Measurements from ENCODE around the gene EDC4. TPM values are rescaled to one million over a fixed set of nuclear protein-coding genes. Genes with fewer than 3 reads are reported as not detected.

EDC4 gene
- total RNA-seq, 1 donor from 2014 or later = 125 TPM

DNA sequence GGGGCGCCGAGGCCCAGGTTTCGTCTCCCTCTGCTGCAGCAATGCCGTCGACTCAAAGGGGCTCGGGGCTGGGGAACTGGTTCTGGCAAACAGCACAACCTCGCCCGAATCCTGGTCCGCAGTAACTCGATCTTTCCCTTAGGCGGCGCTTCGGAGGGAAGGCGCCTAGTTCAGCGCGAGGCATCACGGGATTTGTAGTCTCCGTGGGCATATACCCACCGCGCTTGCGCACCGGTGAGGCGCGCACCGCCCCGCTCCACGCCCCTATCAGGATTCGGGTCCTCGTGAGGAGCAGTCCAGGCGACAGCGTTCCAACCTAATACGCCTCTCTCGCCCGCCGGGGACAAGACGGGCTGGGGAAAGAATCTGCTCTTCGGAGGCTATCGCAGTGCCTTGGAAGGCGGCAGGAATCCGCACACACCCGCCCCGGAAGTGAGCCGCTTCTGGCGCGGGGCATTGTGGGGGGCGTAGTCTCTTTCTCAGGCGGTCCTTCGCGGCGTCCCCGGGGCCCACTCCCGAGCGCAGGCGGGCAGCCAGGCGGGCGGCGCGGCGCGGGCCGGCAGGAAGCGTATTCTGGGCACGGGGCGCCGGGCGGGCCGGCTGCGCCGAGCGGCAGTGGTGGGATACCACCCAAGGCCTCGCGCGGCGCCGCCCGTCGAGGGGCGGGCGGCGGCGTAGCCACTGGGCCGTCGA, 30.9 kb upstream of the EDC4 start, which contains the start of gene THAP11:
Gene THAP11 (plus strand): TSS at position 505 of the 693 bp plus-strand sequence. CDS start 235 bp downstream, outside the sequence.
- peak; percentile 67 to 97 for DNase-seq (ENCODE audit: low spot score in 2 of 2)
- no peaks in the 10 kb centered on the region for H3K36me3 ChIP-seq
- TF ChIP-seq, protein P1, sequence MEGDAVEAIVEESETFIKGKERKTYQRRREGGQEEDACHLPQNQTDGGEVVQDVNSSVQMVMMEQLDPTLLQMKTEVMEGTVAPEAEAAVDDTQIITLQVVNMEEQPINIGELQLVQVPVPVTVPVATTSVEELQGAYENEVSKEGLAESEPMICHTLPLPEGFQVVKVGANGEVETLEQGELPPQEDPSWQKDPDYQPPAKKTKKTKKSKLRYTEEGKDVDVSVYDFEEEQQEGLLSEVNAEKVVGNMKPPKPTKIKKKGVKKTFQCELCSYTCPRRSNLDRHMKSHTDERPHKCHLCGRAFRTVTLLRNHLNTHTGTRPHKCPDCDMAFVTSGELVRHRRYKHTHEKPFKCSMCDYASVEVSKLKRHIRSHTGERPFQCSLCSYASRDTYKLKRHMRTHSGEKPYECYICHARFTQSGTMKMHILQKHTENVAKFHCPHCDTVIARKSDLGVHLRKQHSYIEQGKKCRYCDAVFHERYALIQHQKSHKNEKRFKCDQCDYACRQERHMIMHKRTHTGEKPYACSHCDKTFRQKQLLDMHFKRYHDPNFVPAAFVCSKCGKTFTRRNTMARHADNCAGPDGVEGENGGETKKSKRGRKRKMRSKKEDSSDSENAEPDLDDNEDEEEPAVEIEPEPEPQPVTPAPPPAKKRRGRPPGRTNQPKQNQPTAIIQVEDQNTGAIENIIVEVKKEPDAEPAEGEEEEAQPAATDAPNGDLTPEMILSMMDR (IDR thresholded peaks at IDR 0.05) = peak; percentile 88 to 94 (median 93)
- peaks cover 30 to 31% of the 10 kb centered on the region in 2 donors for H3K4me1 ChIP-seq
- H3K9me3 ChIP-seq = no peaks in the 10 kb centered on the region
- intact Hi-C loops (cut with DNase I) = loop anchor here (1.0 to 10.0 kb wide), 4 partner anchors 21 to 1493 kb away; partner anchors contain the start of genes COG8, FHOD1, NIP7 and PDF
- H3K27me3 ChIP-seq = no peaks in the 10 kb centered on the region
- peak within 1 kb of the TSS; percentile 98 to 100 for H3K27ac ChIP-seq
- peak within 1 kb of the TSS; percentile 86 to 96 for H3K4me3 ChIP-seq

DNA sequence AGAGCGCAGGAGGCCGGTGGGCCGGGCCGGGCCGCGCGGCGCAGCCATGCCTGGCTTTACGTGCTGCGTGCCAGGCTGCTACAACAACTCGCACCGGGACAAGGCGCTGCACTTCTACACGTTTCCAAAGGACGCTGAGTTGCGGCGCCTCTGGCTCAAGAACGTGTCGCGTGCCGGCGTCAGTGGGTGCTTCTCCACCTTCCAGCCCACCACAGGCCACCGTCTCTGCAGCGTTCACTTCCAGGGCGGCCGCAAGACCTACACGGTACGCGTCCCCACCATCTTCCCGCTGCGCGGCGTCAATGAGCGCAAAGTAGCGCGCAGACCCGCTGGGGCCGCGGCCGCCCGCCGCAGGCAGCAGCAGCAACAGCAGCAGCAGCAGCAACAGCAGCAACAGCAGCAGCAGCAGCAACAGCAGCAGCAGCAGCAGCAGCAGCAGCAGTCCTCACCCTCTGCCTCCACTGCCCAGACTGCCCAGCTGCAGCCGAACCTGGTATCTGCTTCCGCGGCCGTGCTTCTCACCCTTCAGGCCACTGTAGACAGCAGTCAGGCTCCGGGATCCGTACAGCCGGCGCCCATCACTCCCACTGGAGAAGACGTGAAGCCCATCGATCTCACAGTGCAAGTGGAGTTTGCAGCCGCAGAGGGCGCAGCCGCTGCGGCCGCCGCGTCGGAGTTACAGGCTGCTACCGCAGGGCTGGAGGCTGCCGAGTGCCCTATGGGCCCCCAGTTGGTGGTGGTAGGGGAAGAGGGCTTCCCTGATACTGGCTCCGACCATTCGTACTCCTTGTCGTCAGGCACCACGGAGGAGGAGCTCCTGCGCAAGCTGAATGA, 30.1 kb upstream of the EDC4 start:
- Histone ChIP-seq H3K4me3 (peak overlapping the region; percentile 86 to 96), H3K36me3 (no peaks in the 10 kb centered on the region), H3K9me3 (no peaks in the 10 kb centered on the region), H3K4me1 (peaks cover 31 to 33% of the 10 kb centered on the region in 2 donors), H3K27me3 (no peaks in the 10 kb centered on the region), H3K27ac (peak overlapping the region; percentile 98 to 100)
- TF ChIP-seq, protein P1 (IDR thresholded peaks at IDR 0.05) = peak in 2 of 3 experiments; percentile 4 to 40
- DNase-seq (ENCODE audit: low spot score in 2 of 2) = peak in 1 of 2 donors; percentile 81
- intact Hi-C loops (cut with DNase I) = loop anchor here (1.0 to 10.0 kb wide), 4 partner anchors 21 to 1492 kb away; partner anchors contain the start of genes COG8, FHOD1, NIP7 and PDF

DNA sequence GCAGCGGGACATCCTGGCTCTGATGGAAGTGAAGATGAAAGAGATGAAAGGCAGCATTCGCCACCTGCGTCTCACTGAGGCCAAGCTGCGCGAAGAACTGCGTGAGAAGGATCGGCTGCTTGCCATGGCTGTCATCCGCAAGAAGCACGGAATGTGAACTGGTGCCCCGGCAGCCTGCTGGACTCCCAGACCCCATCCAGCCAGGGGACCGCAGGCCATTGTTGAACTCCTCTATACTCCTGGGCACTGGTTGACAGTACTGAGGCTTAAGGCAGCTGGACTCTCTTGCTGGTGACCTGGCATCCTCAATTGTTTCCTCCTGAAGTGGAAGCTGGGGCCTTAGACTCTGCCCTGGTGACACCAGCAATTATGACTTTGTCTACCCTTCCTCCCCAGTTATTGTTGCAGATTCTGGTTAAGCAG, 29.5 kb upstream of the EDC4 start:
- H3K27ac ChIP-seq = peak overlapping the region; percentile 98 to 100
- H3K27me3 ChIP-seq = no peaks in the 10 kb centered on the region
- TF ChIP-seq, protein P1 (IDR thresholded peaks at IDR 0.05) = no peak
- DNase-seq (ENCODE audit: low spot score in 2 of 2) = no peak
- no peaks in the 10 kb centered on the region for H3K9me3 ChIP-seq
- H3K4me1 ChIP-seq = peaks cover 38 to 39% of the 10 kb centered on the region in 2 donors
- intact Hi-C loops (cut with DNase I) = loop anchor here (2.0 to 10.0 kb wide), 3 partner anchors 91 to 1491 kb away; partner anchors contain the start of genes COG8, FHOD1, NIP7 and PDF
- H3K4me3 ChIP-seq = peak overlapping the region; percentile 86 to 96
- H3K36me3 ChIP-seq = no peaks in the 10 kb centered on the region

DNA sequence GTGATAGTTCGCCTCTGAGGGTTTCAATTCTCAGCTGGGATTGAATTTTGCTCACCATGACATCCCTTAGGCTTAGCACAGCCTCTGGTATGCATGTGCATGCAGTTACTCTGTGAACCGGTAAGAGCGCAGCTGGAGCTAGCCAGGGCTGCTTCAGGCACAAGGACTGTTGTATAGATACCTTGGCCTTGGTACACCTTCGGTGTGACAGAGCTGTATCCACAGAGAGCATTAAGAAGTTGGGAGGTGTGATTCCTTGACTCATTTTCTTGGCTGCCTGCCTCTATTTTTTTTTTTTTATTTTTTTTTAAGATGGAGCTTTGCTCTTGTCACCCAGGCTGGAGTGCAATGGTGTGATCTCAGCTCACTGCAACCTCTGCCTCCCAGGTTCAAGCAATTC, 28.4 kb upstream of the EDC4 start:
- H3K27ac ChIP-seq = peak overlapping the region; percentile 92 to 98
- intact Hi-C loops (cut with DNase I) = loop anchor here (10.0 kb wide), 2 partner anchors 600 to 1490 kb away; partner anchors contain the start of genes COG8, FHOD1, NIP7 and PDF

More for the DNA sequence above, 28.4 kb upstream of the EDC4 start:
- TF ChIP-seq, protein P1 (IDR thresholded peaks at IDR 0.05) = peak in 1 of 3 experiments; percentile 23
- H3K27me3 ChIP-seq = no peaks in the 10 kb centered on the region
- H3K36me3 ChIP-seq = no peaks in the 10 kb centered on the region
- H3K4me3 ChIP-seq = peak overlapping the region in 1 of 2 donors; percentile 96
- H3K9me3 ChIP-seq = no peaks in the 10 kb centered on the region
- peaks cover 42 to 45% of the 10 kb centered on the region in 2 donors for H3K4me1 ChIP-seq
- no peak for DNase-seq (ENCODE audit: low spot score in 2 of 2)
